IPS DF 6.9 (cell line): ENCODE results near the gene CHD6.

Experiments
- DNase-seq: peaks from one replicate; pipeline ENCODE4 v3.0.0-alpha.2; 2013; ENCODE audit warnings: low read depth, low spot score
- H3K27ac ChIP-seq: one replicate; pipeline ENCODE4 v1.5.1; 2013; ENCODE audit warnings: low read length, control low read depth
- H3K27me3 ChIP-seq: 2 replicates; pipeline ENCODE4 v1.6.1; 2013; ENCODE audit warnings: mild to moderate bottlenecking, low read length; ENCODE audit not compliant: control insufficient read depth, insufficient read depth
- H3K36me3 ChIP-seq: 2 replicates; pipeline ENCODE4 v1.6.1; 2013; ENCODE audit warnings: low read length; ENCODE audit not compliant: control insufficient read depth, insufficient read depth
- H3K4me1 ChIP-seq: 2 replicates; pipeline ENCODE4 v1.6.1; 2013; ENCODE audit warnings: low read length; ENCODE audit not compliant: control insufficient read depth, insufficient read depth
- H3K4me3 ChIP-seq: 2 replicates; pipeline ENCODE4 v1.5.1; 2013; ENCODE audit warnings: mild to moderate bottlenecking, low read length
- H3K9me3 ChIP-seq: 2 replicates; pipeline ENCODE4 v1.6.1; 2013; ENCODE audit warnings: low read length, inconsistent platforms; ENCODE audit not compliant: control insufficient read depth, insufficient read depth
- WGBS: extraction: QIAGEN DNeasy Blood & Tissue Kit; methylation state at CpG from one replicate; pipeline ENCODE4 v1.1.7; 2013; ENCODE audit warnings: mixed read lengths, missing lambda C conversion rate; ENCODE audit not compliant: insufficient read length, insufficient coverage; 5-methylcytosine and 5-hydroxymethylcytosine counted together

CHD6 gene

GRCh38 chr20:41482647-41483552 is 135.3 kb downstream of the CHD6 start:
- Histone ChIP-seq H3K36me3 (peaks cover 9% of the 10 kb centered on the region; the same call in 1 of the 2 replicates), H3K4me1 (no peaks in the 10 kb centered on the region), H3K27ac (no peak overlapping the region), H3K4me3 (no peak overlapping the region), H3K27me3 (no peaks in the 10 kb centered on the region), H3K9me3 (no peaks in the 10 kb centered on the region)
- WGBS = no CpG with 5 or more reads among the region's 6 CpGs
- no peak for DNase-seq

- H3K36me3 ChIP-seq = peaks cover 6% of the 10 kb centered on the region; the same call in 1 of the 2 replicates
- DNase-seq = no peak
- H3K27me3 ChIP-seq = no peaks in the 10 kb centered on the region
- H3K9me3 ChIP-seq = no peaks in the 10 kb centered on the region
- WGBS = no CpG with 5 or more reads among the region's 2 CpGs
- no peaks in the 10 kb centered on the region for H3K4me1 ChIP-seq
- H3K4me3 ChIP-seq = no peak overlapping the region
- no peak overlapping the region for H3K27ac ChIP-seq
Measured at GRCh38 chr20:41480054-41480770, 138.0 kb downstream of the CHD6 start.

GRCh38 chr20:41479113-41479512 is 139.1 kb downstream of the CHD6 start:
- no CpG with 5 or more reads among the region's 1 CpG for WGBS
- H3K9me3 ChIP-seq = no peaks in the 10 kb centered on the region
- DNase-seq = no peak
- no peak overlapping the region for H3K4me3 ChIP-seq
- H3K4me1 ChIP-seq = no peaks in the 10 kb centered on the region
- no peaks in the 10 kb centered on the region for H3K27me3 ChIP-seq
- H3K27ac ChIP-seq = no peak overlapping the region
- H3K36me3 ChIP-seq = 0 out of 2 replicates have a peak, but pooled peaks cover 3% of the 10 kb centered on the region

- no peak for DNase-seq
- Histone ChIP-seq H3K9me3 (no peaks in the 10 kb centered on the region), H3K36me3 (peaks cover 4% of the 10 kb centered on the region; the same call in 1 of the 2 replicates), H3K27me3 (no peaks in the 10 kb centered on the region), H3K27ac (no peak overlapping the region), H3K4me3 (no peak overlapping the region), H3K4me1 (no peaks in the 10 kb centered on the region)
- no CpG with 5 or more reads among the region's 1 CpG for whole genome bisulfite sequencing
Measured at GRCh38 chr20:41478026-41478425, 140.2 kb downstream of the CHD6 start.

- no peaks in the 10 kb centered on the region for H3K27me3 ChIP-seq
- no peaks in the 10 kb centered on the region for H3K4me1 ChIP-seq
- no peak overlapping the region for H3K4me3 ChIP-seq
- DNase-seq = no peak
- no peaks in the 10 kb centered on the region for H3K9me3 ChIP-seq
- H3K36me3 ChIP-seq = peaks cover 5% of the 10 kb centered on the region; the same call in 1 of the 2 replicates
- WGBS = no CpG with 5 or more reads among the region's 1 CpG
- no peak overlapping the region for H3K27ac ChIP-seq
Measured at GRCh38 chr20:41476446-41476845, 141.7 kb downstream of the CHD6 start.

- Histone ChIP-seq H3K4me1 (no peaks in the 10 kb centered on the region), H3K4me3 (no peak overlapping the region), H3K27me3 (no peaks in the 10 kb centered on the region), H3K36me3 (peaks cover 5% of the 10 kb centered on the region; the same call in 1 of the 2 replicates), H3K27ac (no peak overlapping the region), H3K9me3 (no peaks in the 10 kb centered on the region)
- DNase-seq = no peak
Measured at GRCh38 chr20:41476013-41476441, 142.2 kb downstream of the CHD6 start.

- Histone ChIP-seq H3K4me1 (no peaks in the 10 kb centered on the region), H3K36me3 (peaks cover 5% of the 10 kb centered on the region; the same call in 1 of the 2 replicates), H3K27ac (no peak overlapping the region), H3K27me3 (no peaks in the 10 kb centered on the region), H3K9me3 (no peaks in the 10 kb centered on the region), H3K4me3 (no peak overlapping the region)
- WGBS = no CpG with 5 or more reads among the region's 1 CpG
- DNase-seq = no peak
Measured at GRCh38 chr20:41475503-41475902, 142.7 kb downstream of the CHD6 start.

- no peaks in the 10 kb centered on the region for H3K4me1 ChIP-seq
- WGBS = no CpG with 5 or more reads among the region's 7 CpGs
- no peaks in the 10 kb centered on the region for H3K9me3 ChIP-seq
- H3K27me3 ChIP-seq = no peaks in the 10 kb centered on the region
- no peak overlapping the region for H3K4me3 ChIP-seq
- no peak for DNase-seq
- no peak overlapping the region for H3K27ac ChIP-seq
- H3K36me3 ChIP-seq = peaks cover 9% of the 10 kb centered on the region; the same call in 1 of the 2 replicates
Measured at GRCh38 chr20:41470362-41471095, 147.6 kb downstream of the CHD6 start.

GRCh38 chr20:41469868-41470267 is 148.3 kb downstream of the CHD6 start:
- no CpG with 5 or more reads among the region's 3 CpGs for WGBS
- Histone ChIP-seq H3K36me3 (peaks cover 9% of the 10 kb centered on the region; the same call in 1 of the 2 replicates), H3K27me3 (no peaks in the 10 kb centered on the region), H3K27ac (no peak overlapping the region), H3K4me1 (no peaks in the 10 kb centered on the region), H3K4me3 (no peak overlapping the region), H3K9me3 (no peaks in the 10 kb centered on the region)
- DNase-seq = no peak

- Histone ChIP-seq H3K9me3 (no peaks in the 10 kb centered on the region), H3K36me3 (peaks cover 9% of the 10 kb centered on the region; the same call in 1 of the 2 replicates), H3K4me3 (no peak overlapping the region), H3K4me1 (no peaks in the 10 kb centered on the region), H3K27me3 (no peaks in the 10 kb centered on the region), H3K27ac (no peak overlapping the region)
- no peak for DNase-seq
- no CpG with 5 or more reads among the region's 5 CpGs for WGBS
Measured at GRCh38 chr20:41468994-41469600, 149.1 kb downstream of the CHD6 start.
